ENCODE data around the gene ZC3H13.

The ZC3H13 gene

DNA sequence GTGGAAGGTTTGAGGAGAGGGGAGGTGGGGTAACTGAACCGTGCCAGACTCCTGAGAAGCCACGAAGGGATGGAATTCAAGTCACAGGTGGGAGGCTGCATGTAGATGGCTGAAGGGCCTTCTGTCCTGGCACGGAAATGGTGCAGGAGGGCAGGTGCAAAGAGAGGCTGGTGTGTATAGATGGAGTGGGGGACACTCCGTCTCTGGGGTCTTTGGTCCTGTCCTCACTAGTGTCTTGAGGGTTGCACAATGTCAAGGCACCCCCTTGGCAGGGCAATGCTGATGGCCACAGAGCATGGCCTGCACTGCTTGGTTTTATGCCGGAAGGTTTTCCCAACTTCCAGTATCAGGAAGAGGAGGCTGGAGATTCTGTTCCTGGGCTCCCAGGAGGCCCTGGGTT lies 118.3 kb downstream of the ZC3H13 start:
- no peak for DNase-seq

DNA sequence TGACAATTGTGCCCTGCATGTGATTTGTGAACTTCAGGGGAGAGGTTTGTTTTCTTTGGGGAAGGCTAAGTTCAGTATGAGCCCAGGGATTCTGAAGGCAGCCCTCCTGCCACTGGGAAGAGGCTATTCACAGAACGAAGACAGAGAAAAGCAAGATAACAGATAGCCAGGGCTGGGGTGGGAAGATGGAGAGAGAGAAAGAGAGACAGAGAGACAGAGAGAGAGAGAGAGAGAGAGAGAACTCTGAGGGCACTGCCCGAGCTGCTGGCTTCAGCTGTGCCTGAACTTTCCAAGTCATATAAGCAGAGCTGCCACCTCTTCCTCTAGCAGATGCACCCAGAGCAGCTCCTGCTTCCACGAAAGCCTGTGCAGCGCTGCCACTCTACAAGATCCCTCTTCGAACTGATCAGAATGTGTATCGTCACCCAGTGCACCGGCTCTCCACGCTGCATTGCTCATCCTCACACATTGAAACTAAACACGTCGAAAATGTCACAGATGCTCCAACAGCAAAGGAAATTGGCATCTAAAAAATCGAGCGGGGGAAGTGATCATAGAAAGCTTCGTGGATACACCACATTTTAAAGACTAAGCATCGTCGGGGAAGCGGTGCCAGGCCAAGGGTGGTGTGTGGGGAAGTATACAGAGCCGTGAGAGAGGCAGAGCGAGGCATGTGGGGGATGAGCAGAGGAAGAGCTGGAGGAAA lies 119.2 kb downstream of the ZC3H13 start:
- DNase-seq: no peak

DNA sequence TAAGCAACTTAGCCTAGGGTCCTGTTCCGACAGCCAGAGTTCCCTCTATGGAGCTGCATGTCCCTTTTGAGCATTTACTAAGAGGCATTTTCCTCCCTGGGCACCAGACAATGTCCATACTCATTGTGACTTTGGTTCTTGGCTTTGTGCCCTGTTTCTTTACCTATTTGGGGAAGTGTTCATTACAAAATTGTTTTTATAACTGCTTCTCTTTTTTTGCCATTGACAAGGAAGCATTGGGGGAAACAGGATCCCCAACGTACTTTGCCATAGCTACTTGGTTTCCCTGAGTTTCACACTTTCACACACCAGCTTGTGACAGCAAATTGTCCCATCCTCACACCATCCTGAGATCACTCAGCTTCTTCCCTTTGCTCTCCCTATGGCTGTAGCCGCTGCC lies 119.9 kb downstream of the ZC3H13 start:
- no peak for DNase-seq

DNA sequence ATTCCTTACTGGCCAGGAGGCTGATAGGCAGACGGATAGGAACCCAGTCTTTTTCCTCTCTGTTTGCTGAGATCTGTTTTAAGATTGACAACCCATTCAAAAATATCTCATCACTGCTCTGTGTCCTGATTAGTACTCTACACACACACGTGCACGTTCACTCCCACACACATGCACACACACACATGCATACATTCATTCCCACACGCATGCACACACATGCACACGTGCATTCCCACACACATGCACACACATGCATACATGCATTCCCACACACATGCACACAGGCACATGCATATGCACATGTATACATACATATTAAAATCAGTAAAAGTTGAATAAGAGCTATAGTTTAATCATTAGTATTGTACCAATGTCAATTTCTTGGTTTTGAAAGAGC lies 120.4 kb downstream of the ZC3H13 start:
- DNase-seq: no peak

GRCh38 chr13:45931211-45931610 lies 121.3 kb downstream of the ZC3H13 start:
- DNase-seq: no peak

DNA sequence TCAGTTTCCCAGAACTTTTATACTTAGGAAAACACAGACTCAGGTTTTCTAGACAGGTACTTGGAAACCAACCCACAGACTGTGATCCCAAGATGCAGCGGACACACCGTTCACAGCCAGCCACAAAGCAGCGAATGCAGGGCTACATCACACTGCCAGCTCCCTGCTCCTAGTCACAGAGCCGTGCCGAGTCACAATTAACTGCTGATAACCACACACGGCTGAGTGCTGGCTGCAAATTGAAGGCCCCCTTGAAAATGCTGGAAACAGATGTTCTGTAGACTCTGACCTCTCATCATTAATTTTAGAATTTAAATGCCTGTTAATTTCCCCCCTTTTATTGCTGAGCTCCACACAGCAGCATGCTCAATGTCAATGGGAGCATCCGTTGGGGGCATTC lies 122.4 kb downstream of the ZC3H13 start:
- no peak for DNase-seq

GRCh38 chr13:45928843-45929242 lies 123.7 kb downstream of the ZC3H13 start:
- no peak for DNase-seq

DNA sequence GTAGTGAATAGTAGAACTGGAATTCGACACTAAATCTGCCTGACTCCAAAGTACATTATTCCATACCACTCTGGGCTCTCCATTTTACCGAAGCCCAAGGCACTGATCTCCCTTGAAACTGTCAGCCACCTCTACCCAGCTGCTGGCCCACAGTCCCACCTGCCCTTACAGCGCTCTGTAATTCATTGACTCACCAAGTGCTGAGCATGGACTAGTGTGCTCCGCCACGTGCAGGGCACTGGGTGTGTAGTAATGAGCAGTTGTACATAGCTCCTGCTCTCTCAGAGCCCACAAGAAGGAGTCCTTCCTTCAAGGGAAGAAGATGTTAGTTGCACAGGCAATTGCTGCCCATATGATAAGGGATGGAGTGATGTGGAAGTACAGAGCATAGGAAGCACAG lies 124.4 kb downstream of the ZC3H13 start:
- DNase-seq: no peak

DNA sequence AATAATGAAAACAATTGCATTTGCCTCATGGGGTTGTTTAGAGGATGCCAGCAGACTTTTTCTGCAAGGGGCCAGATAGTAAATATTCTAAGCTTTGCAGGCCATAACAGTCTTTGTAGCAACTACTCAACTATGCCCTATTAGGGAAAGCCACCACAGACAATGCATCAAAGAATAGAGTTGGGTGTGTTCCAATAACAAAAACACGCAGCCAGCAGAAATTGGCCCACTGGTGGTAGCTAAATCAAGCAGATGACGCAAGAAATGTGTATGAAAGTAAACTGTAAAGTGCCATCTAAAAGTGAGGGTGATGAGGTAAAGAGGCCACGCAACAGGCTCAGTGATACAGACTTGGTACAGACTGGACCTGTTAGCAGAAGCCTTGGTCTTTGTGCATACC lies 125.8 kb downstream of the ZC3H13 start:
- DNase-seq: no peak

GRCh38 chr13:45925151-45925550 lies 127.4 kb downstream of the ZC3H13 start:
- DNase-seq: no peak

- no peak for DNase-seq
Measured at GRCh38 chr13:45921162-45921736, 131.3 kb downstream of the ZC3H13 start.

GRCh38 chr13:45918597-45918996 lies 133.9 kb downstream of the ZC3H13 start:
- no peak for DNase-seq

DNA sequence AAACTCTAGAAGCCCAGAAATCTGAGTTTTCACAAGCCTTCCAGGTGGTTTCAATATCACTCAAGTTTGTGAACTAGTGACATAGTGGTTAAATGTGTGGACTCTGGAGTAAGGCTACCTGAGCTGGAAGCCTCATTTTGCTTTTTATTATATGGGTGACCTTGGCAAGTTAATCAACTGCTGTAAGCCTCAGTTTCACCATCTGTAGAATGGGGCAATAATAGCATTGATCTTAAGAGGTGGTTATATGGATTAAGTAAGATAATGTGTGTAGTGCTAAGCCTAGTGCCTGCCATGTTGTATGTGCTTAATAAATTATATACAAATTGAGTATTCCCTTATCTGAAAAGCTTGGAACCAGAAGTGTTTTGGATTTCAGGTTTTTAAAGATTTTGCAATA lies 135.5 kb downstream of the ZC3H13 start:
- no peak for DNase-seq

- no peak for DNase-seq
Measured at GRCh38 chr13:45915686-45916439, 136.7 kb downstream of the ZC3H13 start.

GRCh38 chr13:45909673-45910072 lies 142.9 kb downstream of the ZC3H13 start:
- no peak for DNase-seq

GRCh38 chr13:45909089-45909488 lies 143.5 kb downstream of the ZC3H13 start:
- DNase-seq: no peak

GRCh38 chr13:45907503-45907902 lies 145.0 kb downstream of the ZC3H13 start:
- DNase-seq: no peak

All from CD4-positive, alpha-beta T cell treated with Interleukin-12 subunit alpha and Interleukin-12 subunit beta, for 1 hour (primary cell).